HEK293 (cell line): ENCODE results near the gene GLT8D2.

Experiments used
- CTCF ChIP-seq: fragments of 450-650 bp; formaldehyde crosslinking; IDR thresholded peaks from 2 replicates; pipeline ENCODE4 v1.5.1; 2016; ENCODE audit warnings: missing biosample characterization, missing genetic modification characterization
- PBX3 ChIP-seq: sonication (generic); formaldehyde crosslinking; IDR thresholded peaks from 2 replicates; pipeline ENCODE4 v1.8.1; 2022; ENCODE audit warnings: mild to moderate bottlenecking, moderate library complexity, missing genetic modification reagents
- SP2 ChIP-seq: fragments of 450-650 bp; formaldehyde crosslinking; IDR thresholded peaks from 2 replicates; pipeline ENCODE4 v1.5.1; 2016; ENCODE audit warnings: missing biosample characterization, missing genetic modification characterization
- TCF7L2 ChIP-seq: IDR thresholded peaks from 2 replicates; pipeline ENCODE4 v1.6.1; 2011; ENCODE audit warnings: low read depth, mild to moderate bottlenecking, inconsistent platforms, low read length, moderate library complexity, borderline replicate concordance
- ZFP37 ChIP-seq: fragments of 450-650 bp; formaldehyde crosslinking; IDR thresholded peaks from 2 replicates; pipeline ENCODE4 v1.5.1; 2016; ENCODE audit warnings: missing biosample characterization, missing genetic modification characterization
- ZNF2 ChIP-seq: fragments of 450-650 bp; formaldehyde crosslinking; IDR thresholded peaks from 2 replicates; pipeline ENCODE4 v1.5.1; 2016; ENCODE audit warnings: missing biosample characterization, missing genetic modification characterization
- ZNF24 ChIP-seq: fragments of 450-650 bp; formaldehyde crosslinking; IDR thresholded peaks from 2 replicates; pipeline ENCODE4 v1.5.1; 2016; ENCODE audit warnings: missing biosample characterization, missing genetic modification characterization
- ZNF26 ChIP-seq: fragments of 450-650 bp; formaldehyde crosslinking; IDR thresholded peaks from 2 replicates; pipeline ENCODE4 v1.5.1; 2016; ENCODE audit warnings: missing biosample characterization, missing genetic modification characterization
- ZNF302 ChIP-seq: fragments of 450-650 bp; formaldehyde crosslinking; IDR thresholded peaks from 2 replicates; pipeline ENCODE4 v1.5.1; 2016; ENCODE audit warnings: missing biosample characterization, missing genetic modification characterization, low read depth
- ZNF501 ChIP-seq: fragments of 450-650 bp; formaldehyde crosslinking; IDR thresholded peaks from 2 replicates; pipeline ENCODE4 v1.5.1; 2016; ENCODE audit warnings: missing biosample characterization, missing genetic modification characterization
- ZNF664 ChIP-seq: fragments of 450-650 bp; formaldehyde crosslinking; IDR thresholded peaks from 2 replicates; pipeline ENCODE4 v1.5.1; 2016; ENCODE audit warnings: missing biosample characterization, missing genetic modification characterization

- TF ChIP-seq ZNF26 (no peak), CTCF (tag by site-specific recombination) (no peak), ZNF24 (tag by site-specific recombination) (no peak), ZNF664 (tag by site-specific recombination) (no peak), ZNF501 (tag by site-specific recombination) (no peak), ZNF302 (tag by site-specific recombination) (no peak), ZNF2 (tag by site-specific recombination) (no peak), PBX3 (CRISPR knock-in tag) (no peak), ZFP37 (tag by site-specific recombination) (no peak), SP2 (tag by site-specific recombination) (no peak), TCF7L2 (no peak)
Observed at GRCh38 chr12:104002686-104003085, 47.3 kb downstream of the GLT8D2 start.
